Sigmoid colon (tissue), 7 donors: ENCODE measurements around the gene TAF1B. TPM values are rescaled to one million over a fixed set of nuclear protein-coding genes. Genes with fewer than 3 reads are reported as not detected.
"Not testable (repeated sequence)": the region's sequence is repeated elsewhere in the genome, so short reads cannot be mapped to it uniquely, and the experiment has no call there.

ENCODE experiments used
- DNase-seq: peaks from one replicate; pipeline ENCODE4 v3.0.0-alpha.2; 2019
- H3K27ac ChIP-seq, 4 donors: fragments of 200-600 bp; sonication (generic); one replicate each; pipeline ENCODE4 v1.5.1; 2016 to 2019; ENCODE audit warnings: mild to moderate bottlenecking in 1 of 4
- H3K27me3 ChIP-seq, 3 donors: fragments of 200-600 bp; sonication (generic); one replicate each; pipeline ENCODE4 v1.5.1; 2019; ENCODE audit warnings: mild to moderate bottlenecking in 1 of 3
- H3K36me3 ChIP-seq, 4 donors: fragments of 200-600 bp; sonication (generic); one replicate each; pipeline ENCODE4 v1.5.1; 2016 to 2019
- H3K4me1 ChIP-seq, 4 donors: fragments of 200-600 bp; sonication (generic); one replicate each; pipeline ENCODE4 v1.5.1; 2017 to 2019
- H3K4me3 ChIP-seq, 4 donors: fragments of 200-600 bp; sonication (generic); one replicate each; pipeline ENCODE4 v1.5.1; 2017 to 2019; ENCODE audit warnings: mild to moderate bottlenecking in 2 of 4, moderate library complexity in 1 of 4
- H3K9me3 ChIP-seq, 4 donors: fragments of 200-600 bp in 3 of 4; sonication (generic) in 3 of 4; one replicate each; pipeline versions ENCODE4 v1.5.1 to v1.6.1; 2013 to 2019
- CTCF ChIP-seq, 4 experiments: fragments of 450-650 bp in 3 of 4; fragments of 200-600 bp in 1 of 4; IDR thresholded peaks; one replicate each; pipeline ENCODE4 v1.5.1; 2016 to 2019; ENCODE audit warnings: antibody characterized with exemption in 4 of 4, mild to moderate bottlenecking in 3 of 4, moderate library complexity in 2 of 4
- EP300 ChIP-seq, 4 donors: sonication (generic); formaldehyde crosslinking; IDR thresholded peaks; one replicate each; pipeline ENCODE4 v1.6.1; 2017; ENCODE audit warnings: antibody characterized with exemption in 4 of 4
- POLR2A ChIP-seq, 2 donors: fragments of 450-650 bp; IDR thresholded peaks; one replicate each; pipeline ENCODE4 v1.6.1; 2016; ENCODE audit warnings: antibody characterized with exemption in 2 of 2, mild to moderate bottlenecking in 2 of 2, moderate library complexity in 2 of 2
- POLR2AphosphoS5 ChIP-seq, 4 donors: sonication (generic); formaldehyde crosslinking; IDR thresholded peaks; one replicate each; pipeline ENCODE4 v1.6.1; 2017; ENCODE audit warnings: antibody characterized with exemption in 4 of 4
- WGBS, 2 donors: extraction: QIAGEN DNeasy Blood & Tissue Kit; methylation state at CpG; one replicate each; pipeline ENCODE4 v1.1.7; 2013; 5-methylcytosine and 5-hydroxymethylcytosine counted together
- intact Hi-C: fragments of 100-400 bp; cut with DNase I; formaldehyde crosslinking; loops from one replicate; pipeline ENCODE4 v1.15.1; 2023
- polyA plus RNA-seq, 3 donors: library from polyadenylated mRNA; stranded (reverse); fragments of 200-250 nt; gene quantifications; one replicate each; pipeline ENCODE4 v1.2.3, GENCODE V29; 2013
- total RNA-seq, 4 donors: library from RNA; depleted of rRNA; stranded (reverse); fragments of >200 nt; gene quantifications; one replicate each; pipeline ENCODE4 v1.1.0, GENCODE V29; 2016
- donor health status: healthy with polysubstance abuse.
- donor health status: Bipolar disorder and iron deficiency.
- donor health status: healthy.

Gene TAF1B
- total and polyA plus RNA-seq, 7 donors = 2.3 to 19.8 (median 11.4) TPM

- Histone ChIP-seq H3K9me3 (no peaks in the 10 kb centered on the region), H3K4me1 (no peaks in the 10 kb centered on the region), H3K27me3 (no peaks in the 10 kb centered on the region), H3K36me3 (peaks cover 0 to 22% (median 2%) of the 10 kb centered on the region in 4 donors), H3K27ac (no peak overlapping the region), H3K4me3 (no peak overlapping the region)
- no peak for DNase-seq
- no peak for TF ChIP-seq POLR2AphosphoS5 (IDR thresholded peaks at IDR 0.05)
- TF ChIP-seq CTCF (IDR thresholded peaks at IDR 0.05) = no peak
- TF ChIP-seq EP300 (IDR thresholded peaks at IDR 0.05) = no peak
- TF ChIP-seq POLR2A (IDR thresholded peaks at IDR 0.05) = no peak
- WGBS, 2 donors = 91% methylated on average over 4 of the region's 4 CpGs
- intact Hi-C loops = no loop called here
Observed at GRCh38 chr2:9912468-9912867, 69.2 kb downstream of the TAF1B start.

DNA sequence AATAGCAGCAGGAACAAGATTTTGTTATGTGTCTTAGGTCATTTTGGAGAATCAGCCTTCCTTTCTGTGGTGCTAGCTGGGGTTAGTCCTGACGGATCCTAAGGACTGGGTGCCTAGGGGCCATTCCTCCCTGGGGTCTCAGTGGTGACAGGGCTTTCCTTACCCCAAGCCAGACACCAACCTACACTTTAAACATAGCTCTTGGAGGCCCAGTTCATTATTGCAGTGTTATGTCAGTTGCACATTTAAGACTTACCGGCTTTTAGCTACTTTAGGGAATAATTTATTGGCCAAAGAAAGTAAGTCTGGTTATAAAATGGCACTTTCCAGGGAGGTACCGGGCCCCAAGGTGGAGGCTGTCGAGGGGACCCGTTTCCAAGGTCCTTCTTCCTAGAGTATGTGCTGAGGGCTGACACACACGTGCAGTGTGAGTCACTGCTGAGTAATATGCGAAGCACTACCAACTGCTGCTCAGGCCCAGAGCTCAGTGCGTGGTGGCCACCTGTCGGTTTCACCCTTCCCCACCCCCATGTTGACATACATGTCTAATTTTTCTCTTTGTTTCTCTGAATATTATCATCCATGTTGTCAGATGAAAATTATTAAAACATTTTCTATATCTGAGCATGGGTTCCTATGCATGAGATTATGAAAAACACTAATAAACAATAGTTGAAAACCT, 71.3 kb downstream of the TAF1B start:
- DNase-seq = no peak
- Histone ChIP-seq H3K27ac (no peak overlapping the region), H3K4me1 (peaks cover 0 to 4% (median 0%) of the 10 kb centered on the region in 4 donors), H3K27me3 (no peaks in the 10 kb centered on the region), H3K4me3 (no peak overlapping the region), H3K36me3 (peaks cover 0 to 23% (median 2%) of the 10 kb centered on the region in 4 donors), H3K9me3 (no peaks in the 10 kb centered on the region)
- intact Hi-C loops = no loop called here
- TF ChIP-seq POLR2AphosphoS5 (IDR thresholded peaks at IDR 0.05) (no peak), POLR2A (IDR thresholded peaks at IDR 0.05) (no peak), CTCF (IDR thresholded peaks at IDR 0.05) (no peak), EP300 (IDR thresholded peaks at IDR 0.05) (no peak)
- 79 to 91% methylated on average over 9 of the region's 9 CpGs for WGBS, 2 donors

- Histone ChIP-seq H3K4me3 (no peak overlapping the region), H3K27me3 (no peaks in the 10 kb centered on the region), H3K9me3 (no peaks in the 10 kb centered on the region), H3K4me1 (peaks cover 0 to 4% (median 0%) of the 10 kb centered on the region in 4 donors), H3K36me3 (peaks cover 0 to 23% (median 2%) of the 10 kb centered on the region in 4 donors), H3K27ac (peak overlapping the region in 2 of 4 donors; percentile 4 to 43)
- intact Hi-C loops = no loop called here
- 82 to 86% methylated on average over 2 of the region's 2 CpGs for WGBS, 2 donors
- peak in 3 of 4 donors; percentile 21 to 45 (median 34) for TF ChIP-seq POLR2AphosphoS5 (IDR thresholded peaks at IDR 0.05)
- peak in 3 of 4 donors; percentile 15 to 53 (median 43) for TF ChIP-seq EP300 (IDR thresholded peaks at IDR 0.05)
- no peak for TF ChIP-seq CTCF (IDR thresholded peaks at IDR 0.05)
- no peak for TF ChIP-seq POLR2A (IDR thresholded peaks at IDR 0.05)
- no peak for DNase-seq
Observed at GRCh38 chr2:9918275-9918674, 75.0 kb downstream of the TAF1B start.

- Histone ChIP-seq H3K4me1 (peaks cover 0 to 4% (median 0%) of the 10 kb centered on the region in 4 donors), H3K4me3 (no peak overlapping the region), H3K9me3 (no peaks in the 10 kb centered on the region), H3K27ac (no peak overlapping the region), H3K36me3 (peaks cover 0 to 15% (median 2%) of the 10 kb centered on the region in 4 donors), H3K27me3 (no peaks in the 10 kb centered on the region)
- WGBS, 2 donors = 90 to 91% methylated on average over 3 of the region's 3 CpGs
- TF ChIP-seq POLR2AphosphoS5 (IDR thresholded peaks at IDR 0.05) (no peak), POLR2A (IDR thresholded peaks at IDR 0.05) (no peak), EP300 (IDR thresholded peaks at IDR 0.05) (no peak), CTCF (IDR thresholded peaks at IDR 0.05) (no peak)
- intact Hi-C loops = no loop called here
- no peak for DNase-seq
Observed at GRCh38 chr2:9919512-9919911, 76.2 kb downstream of the TAF1B start.

DNA sequence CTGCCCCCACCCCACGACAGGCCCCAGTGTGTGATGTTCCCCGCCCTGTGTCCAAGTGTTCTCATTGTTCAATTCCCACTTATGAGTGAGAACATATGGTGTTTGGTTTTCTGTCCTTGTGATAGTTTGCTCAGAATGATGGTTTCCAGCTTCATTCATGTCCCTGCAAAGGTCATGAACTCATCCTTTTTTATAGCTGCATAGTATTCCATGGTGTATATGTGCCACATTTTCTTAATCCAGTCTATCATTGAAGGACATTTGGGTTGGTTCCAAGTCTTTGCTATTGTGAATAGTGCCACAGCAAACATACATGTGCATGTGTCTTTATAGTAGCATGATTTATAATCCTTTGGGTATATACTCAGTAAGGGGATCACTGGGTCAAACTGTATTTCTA, 83.7 kb downstream of the TAF1B start:
- H3K27ac ChIP-seq, H3K4me1 ChIP-seq, H3K9me3 ChIP-seq, H3K4me3 ChIP-seq, H3K27me3 ChIP-seq, intact Hi-C loops, H3K36me3 ChIP-seq, DNase-seq: not testable (repeated sequence)
- WGBS, 2 donors = 73 to 90% methylated on average over 2 of the region's 2 CpGs
